Activated CD8-positive, alpha-beta T cell treated with anti-CD3 and anti-CD28 coated beads for 36 hours (primary cell): ENCODE results near the gene ETV6. TPM values are rescaled to one million over a fixed set of nuclear protein-coding genes. Genes with fewer than 3 reads are reported as not detected.

Experiments used
- ATAC-seq: fragments of 200-7000 bp; cut with Tn5 transposase; one replicate; pipeline ENCODE4 v1.10.0; 2021; ENCODE audit warnings: mild to moderate bottlenecking, moderate library complexity
- CTCF ChIA-PET: fragments of 350-600 bp; sonication (Branson Sonifier 250); formaldehyde crosslinking; loops from one replicate; lab custom pipeline; 2021; ENCODE audit warnings: antibody characterized with exemption; lab: Charles Lee
- POLR2A ChIA-PET: fragments of 350-600 bp; sonication (Branson Sonifier 250); formaldehyde crosslinking; loops from one replicate; lab custom pipeline; 2021; ENCODE audit warnings: antibody characterized with exemption; lab: Charles Lee
- DNase-seq: peaks from one replicate; pipeline ENCODE4 v3.0.0-alpha.2; 2020
- H3K27ac Mint-ChIP-seq: one replicate; pipeline ENCODE4 v1.8.0; 2021; ENCODE audit warnings: mild to moderate bottlenecking, mixed read lengths
- H3K27me3 Mint-ChIP-seq: one replicate; pipeline ENCODE4 v1.8.0; 2021; ENCODE audit warnings: mixed read lengths
- H3K36me3 Mint-ChIP-seq: one replicate; pipeline ENCODE4 v1.8.0; 2021; ENCODE audit warnings: low read depth, mixed read lengths
- H3K4me1 Mint-ChIP-seq: one replicate; pipeline ENCODE4 v1.8.0; 2021; ENCODE audit warnings: low read depth, mixed read lengths
- H3K4me3 Mint-ChIP-seq: one replicate; pipeline ENCODE4 v1.8.0; 2021; ENCODE audit warnings: mild to moderate bottlenecking, moderate library complexity, mixed read lengths
- H3K9me3 Mint-ChIP-seq: one replicate; pipeline ENCODE4 v1.8.0; 2021; ENCODE audit warnings: mixed read lengths
- intact Hi-C: fragments of 100-400 bp; cut with micrococcal nuclease; formaldehyde crosslinking; loops from one replicate; pipeline ENCODE4 v1.10.0; 2022
- total RNA-seq, 2 experiments: library from RNA; stranded (reverse); gene quantifications; one replicate each; pipeline ENCODE4 v1.2.3, GENCODE V29; 2021
- TF ChIP-seq, protein P1 (sequence below): fragments of 200-600 bp; IDR thresholded peaks from one replicate; pipeline ENCODE4 v1.8.0; 2022; ENCODE audit warnings: antibody characterized with exemption, mild to moderate bottlenecking

Gene ETV6
- total RNA-seq, 2 experiments from 2014 or later: 20.5 to 22.7 TPM

DNA sequence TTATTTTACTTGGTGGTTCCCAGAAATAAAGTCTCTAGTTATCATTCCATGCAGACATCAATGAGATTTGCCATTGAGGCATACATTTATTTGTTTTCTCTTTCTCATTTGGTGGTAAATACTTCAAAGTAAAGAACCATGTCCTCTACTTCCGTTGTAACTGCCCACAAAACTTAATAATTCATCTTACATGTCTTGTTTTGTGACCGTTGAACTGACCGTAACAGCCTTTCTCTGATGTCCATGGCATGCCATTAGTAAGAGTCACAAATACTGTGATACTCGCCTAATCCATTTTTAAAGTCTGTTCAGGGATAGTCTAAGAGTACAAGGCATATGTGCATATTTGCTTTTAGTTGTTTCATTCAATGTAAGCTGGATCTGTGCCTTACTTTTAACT, 145.3 kb downstream of the ETV6 start:
- intact Hi-C loops: no loop called here
- TF ChIP-seq, protein P1, sequence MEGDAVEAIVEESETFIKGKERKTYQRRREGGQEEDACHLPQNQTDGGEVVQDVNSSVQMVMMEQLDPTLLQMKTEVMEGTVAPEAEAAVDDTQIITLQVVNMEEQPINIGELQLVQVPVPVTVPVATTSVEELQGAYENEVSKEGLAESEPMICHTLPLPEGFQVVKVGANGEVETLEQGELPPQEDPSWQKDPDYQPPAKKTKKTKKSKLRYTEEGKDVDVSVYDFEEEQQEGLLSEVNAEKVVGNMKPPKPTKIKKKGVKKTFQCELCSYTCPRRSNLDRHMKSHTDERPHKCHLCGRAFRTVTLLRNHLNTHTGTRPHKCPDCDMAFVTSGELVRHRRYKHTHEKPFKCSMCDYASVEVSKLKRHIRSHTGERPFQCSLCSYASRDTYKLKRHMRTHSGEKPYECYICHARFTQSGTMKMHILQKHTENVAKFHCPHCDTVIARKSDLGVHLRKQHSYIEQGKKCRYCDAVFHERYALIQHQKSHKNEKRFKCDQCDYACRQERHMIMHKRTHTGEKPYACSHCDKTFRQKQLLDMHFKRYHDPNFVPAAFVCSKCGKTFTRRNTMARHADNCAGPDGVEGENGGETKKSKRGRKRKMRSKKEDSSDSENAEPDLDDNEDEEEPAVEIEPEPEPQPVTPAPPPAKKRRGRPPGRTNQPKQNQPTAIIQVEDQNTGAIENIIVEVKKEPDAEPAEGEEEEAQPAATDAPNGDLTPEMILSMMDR: no peak

DNA sequence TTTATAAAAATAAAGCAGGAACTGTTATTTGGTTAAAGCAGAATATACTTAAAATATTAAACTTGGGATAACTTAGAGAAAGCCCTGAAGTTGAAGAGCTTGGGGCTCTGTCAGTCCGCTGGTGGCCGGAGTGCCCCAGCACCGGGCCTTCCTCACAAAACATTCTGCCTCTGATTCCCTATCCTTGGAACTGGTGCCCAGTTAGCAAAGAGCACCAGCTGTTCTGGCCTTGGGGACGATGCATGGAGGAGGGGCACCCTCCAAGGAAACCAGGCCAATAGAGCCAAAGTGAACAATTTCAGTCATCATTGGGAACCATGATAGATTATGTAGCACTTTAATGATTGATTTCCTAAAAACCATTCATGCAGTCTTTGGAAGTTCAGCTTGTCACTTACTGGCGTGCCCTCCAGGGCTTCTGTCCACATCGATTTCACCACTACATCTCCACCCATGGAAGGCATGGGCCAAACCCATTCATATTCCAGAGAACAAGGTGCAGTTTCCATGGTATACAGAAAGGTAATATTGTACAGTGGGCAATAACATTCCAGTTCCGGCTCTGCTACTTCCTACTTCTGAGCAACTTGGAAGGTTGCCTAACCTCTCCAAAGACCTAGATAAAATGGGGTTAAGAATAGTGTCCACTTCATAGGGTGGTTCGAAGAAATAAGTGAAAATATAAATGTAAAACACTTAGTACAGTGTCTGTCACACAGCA, 145.9 kb downstream of the ETV6 start:
- Mint-ChIP-seq H3K4me1 (peaks cover 14% of the 10 kb centered on the region), H3K36me3 (peaks cover 10% of the 10 kb centered on the region), H3K27ac (no peak overlapping the region), H3K9me3 (no peaks in the 10 kb centered on the region), H3K27me3 (no peaks in the 10 kb centered on the region), H3K4me3 (no peak overlapping the region)
- ATAC-seq: no peak
- no peak for DNase-seq
- ChIA-PET POLR2A (interaction anchor here (1.3 to 1.9 kb wide), 4 partner anchors 10 to 34 kb away, joined by 3 to 5 read pairs (median 4); no protein-coding TSS in a partner anchor), CTCF (interaction anchor here (1.2 kb wide), 1 partner anchor 214 kb away, joined by 3 read pairs; no protein-coding TSS in a partner anchor)
- TF ChIP-seq, protein P1: no peak
- intact Hi-C loops: no loop called here

More for the DNA sequence above, 145.3 kb downstream of the ETV6 start:
- Mint-ChIP-seq H3K9me3 (no peaks in the 10 kb centered on the region), H3K36me3 (peaks cover 10% of the 10 kb centered on the region), H3K4me1 (peaks cover 14% of the 10 kb centered on the region), H3K27ac (no peak overlapping the region), H3K27me3 (no peaks in the 10 kb centered on the region), H3K4me3 (no peak overlapping the region)
- CTCF ChIA-PET: interaction anchor here (1.0 kb wide), 1 partner anchor 8 kb away, joined by 3 read pairs; no protein-coding TSS in a partner anchor
- DNase-seq (no peak), ATAC-seq (no peak)
- POLR2A ChIA-PET: interaction anchor here (1.3 to 1.9 kb wide), 4 partner anchors 10 to 35 kb away, joined by 3 to 5 read pairs (median 4); no protein-coding TSS in a partner anchor

DNA sequence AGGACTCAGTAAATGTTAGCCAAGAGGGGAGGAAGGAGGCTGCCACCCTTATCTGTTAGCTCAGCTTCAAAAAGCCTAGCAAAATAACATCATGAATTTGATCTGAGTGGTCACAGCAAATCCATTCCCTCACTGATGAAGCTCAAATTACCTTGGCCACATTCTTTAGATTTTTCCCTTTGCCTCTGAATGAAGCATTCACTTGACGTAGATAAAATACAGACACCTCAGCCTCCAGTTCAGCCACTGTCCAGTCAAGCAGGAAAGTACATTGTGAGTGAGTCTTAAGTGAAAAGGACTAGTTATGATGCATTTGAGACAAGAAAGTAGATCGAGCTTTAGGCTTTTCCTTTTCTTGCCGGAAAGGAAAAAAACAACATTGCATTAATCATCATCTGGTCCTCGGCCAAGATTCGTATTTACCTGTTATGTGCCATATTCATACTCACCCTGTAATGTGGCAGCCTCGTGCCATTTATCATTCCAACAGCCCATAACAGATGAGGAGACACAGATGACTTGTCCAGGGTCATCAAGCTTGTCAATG, 146.5 kb downstream of the ETV6 start:
- Mint-ChIP-seq H3K9me3 (no peaks in the 10 kb centered on the region), H3K27me3 (no peaks in the 10 kb centered on the region), H3K36me3 (peaks cover 8% of the 10 kb centered on the region), H3K4me3 (no peak overlapping the region), H3K27ac (no peak overlapping the region), H3K4me1 (peaks cover 14% of the 10 kb centered on the region)
- intact Hi-C loops: no loop called here
- TF ChIP-seq, protein P1: no peak
- no peak for ATAC-seq
- POLR2A ChIA-PET: interaction anchor here (0.7 to 1.9 kb wide), 3 partner anchors 11 to 913 kb away, joined by 3 to 4 read pairs (median 4); no protein-coding TSS in a partner anchor
- CTCF ChIA-PET: interaction anchor here (1.2 kb wide), 1 partner anchor 215 kb away, joined by 3 read pairs; no protein-coding TSS in a partner anchor
- DNase-seq: no peak

DNA sequence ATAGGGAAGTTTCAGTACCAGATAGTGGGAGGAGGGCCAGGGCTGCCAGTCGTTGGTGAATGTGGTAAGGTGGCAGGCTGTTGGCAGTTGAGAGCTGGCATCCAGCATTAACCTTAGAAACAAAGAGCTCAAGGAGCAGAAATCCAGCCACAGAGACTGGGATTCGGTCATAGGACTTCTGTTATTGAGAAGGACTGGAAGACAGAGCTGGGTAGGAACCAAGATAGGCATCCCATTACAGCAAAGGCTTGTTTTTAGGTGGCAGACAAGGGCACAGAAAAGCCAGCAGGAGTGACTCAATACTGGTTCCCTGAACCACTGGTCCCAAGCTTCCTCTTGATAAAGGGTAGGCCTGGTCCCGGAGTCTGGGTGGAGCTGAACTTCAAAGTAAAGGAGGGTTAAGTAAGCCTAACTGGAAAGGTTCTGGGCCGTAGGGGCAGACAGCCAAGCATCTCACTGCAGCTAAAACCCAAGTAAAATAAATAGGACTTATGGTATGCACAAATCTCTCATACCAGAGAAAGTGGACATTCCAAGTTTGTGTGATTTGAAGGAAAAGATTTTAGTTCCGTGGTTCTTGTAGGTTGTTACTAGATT, 147.9 kb downstream of the ETV6 start:
- CTCF ChIA-PET: interaction anchor here (1.2 kb wide), 1 partner anchor 236 kb away, joined by 3 read pairs; no protein-coding TSS in a partner anchor
- POLR2A ChIA-PET: no interaction called here
- H3K4me1 Mint-ChIP-seq: peaks cover 23% of the 10 kb centered on the region
- intact Hi-C loops: no loop called here
- no peak for ATAC-seq
- H3K9me3 Mint-ChIP-seq: no peaks in the 10 kb centered on the region
- DNase-seq: no peak
- H3K4me3 Mint-ChIP-seq: no peak overlapping the region
- H3K27ac Mint-ChIP-seq: no peak overlapping the region
- no peaks in the 10 kb centered on the region for H3K27me3 Mint-ChIP-seq
- TF ChIP-seq, protein P1: no peak
- peaks cover 7% of the 10 kb centered on the region for H3K36me3 Mint-ChIP-seq
